UCSD-AML1 (cell line): ENCODE results near the gene HEPACAM2.

ENCODE experiments used
- DNase-seq: peaks from one replicate; lab custom pipeline; 2025; ENCODE audit not compliant: unreplicated experiment; lab: John Stamatoyannopoulos, UW

The HEPACAM2 gene

DNA sequence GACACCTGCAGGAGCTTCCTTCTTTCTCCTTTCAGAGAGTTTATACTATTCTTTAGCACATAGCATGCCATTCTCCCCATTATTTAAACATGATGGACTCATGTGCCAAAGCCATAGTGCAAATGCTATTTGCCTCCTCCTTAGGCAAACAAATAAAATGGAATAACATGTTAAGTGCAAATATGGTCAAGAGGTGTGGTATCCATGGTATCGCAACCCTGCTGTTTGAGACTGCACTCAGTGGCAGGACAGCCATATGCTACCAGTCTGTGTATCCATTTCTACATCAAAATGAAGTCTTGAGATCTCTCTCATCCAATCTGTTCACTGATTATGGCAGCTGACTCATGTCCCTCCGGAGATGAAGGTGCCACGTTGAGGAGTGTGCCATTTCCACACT, 22.8 kb downstream of the HEPACAM2 start:
- DNase-seq: no peak

DNA sequence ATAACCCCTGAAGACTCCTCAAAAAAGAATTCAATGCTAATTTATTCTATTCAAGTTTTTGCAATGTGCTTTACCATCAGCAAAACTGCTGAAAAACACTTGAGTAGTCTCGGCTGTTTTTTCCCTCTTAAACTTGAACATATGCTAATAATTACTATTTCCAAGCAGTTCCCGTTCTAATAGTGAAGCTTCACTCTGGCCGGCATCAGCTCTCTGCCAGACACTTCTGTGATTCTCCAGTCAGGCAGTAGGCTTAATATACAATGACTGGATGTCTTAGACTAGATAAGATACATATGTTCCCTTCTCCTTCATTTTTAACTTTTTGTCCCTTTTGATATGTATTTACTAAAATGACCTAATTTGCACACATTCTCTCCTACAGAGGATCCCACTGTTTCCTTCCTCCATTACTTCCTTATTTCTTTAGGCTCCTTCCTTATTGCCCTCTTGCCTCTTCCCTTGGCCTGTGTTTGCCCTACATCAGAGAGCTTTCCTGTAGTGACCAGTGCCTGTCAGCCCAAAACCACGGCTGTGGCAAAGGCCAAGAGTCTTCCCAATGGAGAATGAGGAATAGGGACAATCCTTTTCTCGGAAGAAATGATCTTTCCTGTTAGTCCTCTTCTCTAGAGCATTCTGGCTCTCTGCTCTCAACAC, 23.5 kb downstream of the HEPACAM2 start:
- DNase-seq: no peak

DNA sequence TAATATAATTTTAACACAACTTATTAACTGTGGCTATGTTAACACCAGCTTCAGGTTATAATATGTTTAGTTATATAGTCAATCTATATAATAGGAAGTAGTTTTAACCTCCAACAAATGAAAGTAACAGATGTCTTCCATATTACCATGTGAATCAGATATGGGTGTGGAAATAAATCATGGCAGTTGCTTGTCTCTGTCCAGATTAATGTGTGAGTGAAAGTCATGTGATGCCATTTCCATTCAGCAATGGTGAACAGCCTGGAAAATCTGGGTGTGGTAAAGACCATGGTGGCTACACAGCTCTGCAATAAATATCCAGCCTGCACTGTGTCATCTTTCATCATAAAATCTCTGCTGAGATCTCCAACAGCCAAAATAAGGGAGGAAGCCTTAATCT, 27.8 kb downstream of the HEPACAM2 start:
- no peak for DNase-seq

DNA sequence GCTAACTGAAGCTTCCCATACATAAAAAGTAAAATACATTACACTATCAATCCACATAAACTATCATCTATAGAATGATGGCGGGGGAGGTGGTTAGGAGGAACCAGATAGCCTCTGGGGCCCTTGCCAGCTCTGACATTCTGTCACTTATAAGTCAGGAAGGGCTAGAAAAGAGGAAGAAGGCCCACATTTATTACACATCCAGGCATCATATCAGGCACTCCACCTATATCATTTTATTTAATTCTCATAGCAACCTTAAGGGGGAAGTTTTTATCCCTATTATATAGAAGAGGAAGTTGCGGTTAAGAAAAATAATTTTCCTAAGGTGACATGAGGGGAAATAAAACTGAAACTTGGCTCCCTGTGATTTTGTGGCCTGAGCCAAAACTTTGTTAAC, 29.9 kb downstream of the HEPACAM2 start:
- DNase-seq: no peak

DNA sequence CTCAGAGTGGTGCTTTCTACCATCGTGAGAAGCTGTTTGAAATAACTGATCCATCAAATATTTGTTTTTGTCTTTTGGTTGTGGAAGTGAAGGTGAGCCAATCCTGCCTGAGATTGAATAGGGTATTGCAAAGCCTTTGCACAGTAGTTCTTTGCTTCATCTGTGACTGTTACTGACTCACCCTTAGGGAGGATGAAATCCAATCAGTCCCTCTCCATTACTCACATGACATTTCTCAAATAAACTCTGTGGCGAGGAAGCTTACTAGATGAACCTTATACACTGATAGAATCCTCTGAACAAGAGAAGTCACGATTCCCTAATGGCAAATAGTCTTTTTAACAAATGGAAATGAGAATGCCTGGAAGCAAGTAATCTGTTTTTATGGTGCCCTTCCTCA, 31.9 kb downstream of the HEPACAM2 start:
- no peak for DNase-seq

DNA sequence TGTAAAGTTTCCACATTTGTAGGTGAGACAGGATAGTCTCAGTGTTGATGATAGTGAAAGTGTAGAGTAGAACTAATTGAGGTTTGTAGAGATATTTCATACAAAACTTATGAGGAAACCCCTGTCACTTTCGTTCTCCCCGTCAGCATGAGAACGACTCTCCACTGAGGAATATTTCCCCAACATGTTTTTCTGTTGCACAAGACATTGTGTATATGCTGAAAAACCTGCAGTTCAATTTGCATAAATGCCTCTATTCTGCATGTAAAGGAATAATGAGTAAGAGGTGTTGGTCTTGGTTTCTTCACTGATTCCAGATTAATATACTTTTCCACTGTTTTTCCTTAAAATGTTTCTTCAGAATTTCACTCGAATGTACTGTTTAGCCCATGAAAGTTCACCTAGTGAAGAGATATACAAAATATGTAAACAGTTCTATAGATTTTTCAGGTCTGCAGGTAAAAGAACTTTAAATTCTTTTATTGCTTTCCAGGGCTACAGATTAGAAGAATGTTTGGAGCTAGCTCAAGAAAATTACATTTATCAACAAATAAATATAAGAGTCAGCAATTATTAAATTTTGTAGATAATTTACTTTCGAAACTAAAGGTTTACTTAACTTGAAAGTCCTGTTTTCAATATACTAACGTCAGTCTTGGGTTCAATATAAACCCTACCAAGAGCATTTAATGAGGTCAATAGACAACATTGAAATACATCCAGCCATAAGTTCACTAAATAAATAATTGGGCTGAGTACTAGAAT, 37.2 kb downstream of the HEPACAM2 start:
- DNase-seq: no peak

DNA sequence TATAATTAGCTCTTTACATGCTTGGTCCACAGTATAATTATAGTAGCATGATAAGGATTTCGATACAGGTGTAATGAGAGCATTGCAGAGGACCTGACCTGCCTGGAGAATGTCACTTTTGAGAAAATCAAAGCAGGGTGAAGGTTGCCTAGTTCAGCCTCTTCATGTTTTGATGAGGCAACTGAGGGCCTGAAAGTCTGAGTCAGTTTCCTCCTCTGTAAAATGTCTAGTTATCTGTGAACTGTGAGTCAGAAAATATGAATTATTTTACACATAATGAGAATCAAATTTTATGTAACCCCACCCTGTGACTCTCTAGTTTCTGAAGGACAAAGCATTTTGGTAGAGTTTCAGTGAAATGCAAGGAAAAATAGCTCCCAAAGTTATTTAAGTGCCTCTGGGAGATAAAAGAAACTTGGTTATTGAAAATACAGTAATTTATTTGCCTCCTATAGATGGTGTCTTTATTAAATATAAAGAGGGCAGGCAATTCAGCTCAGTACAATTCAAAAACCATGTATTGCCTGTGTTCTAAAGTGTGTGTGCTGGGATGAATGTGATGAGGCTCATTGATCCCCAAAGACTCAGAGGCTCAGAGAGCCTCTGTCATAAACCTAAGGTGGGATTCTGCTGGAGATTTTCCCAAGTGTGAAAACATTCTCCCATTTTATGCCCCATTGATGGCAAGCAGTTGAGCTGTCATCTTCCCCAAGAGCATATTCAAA, 40.8 kb downstream of the HEPACAM2 start:
- DNase-seq: no peak

DNA sequence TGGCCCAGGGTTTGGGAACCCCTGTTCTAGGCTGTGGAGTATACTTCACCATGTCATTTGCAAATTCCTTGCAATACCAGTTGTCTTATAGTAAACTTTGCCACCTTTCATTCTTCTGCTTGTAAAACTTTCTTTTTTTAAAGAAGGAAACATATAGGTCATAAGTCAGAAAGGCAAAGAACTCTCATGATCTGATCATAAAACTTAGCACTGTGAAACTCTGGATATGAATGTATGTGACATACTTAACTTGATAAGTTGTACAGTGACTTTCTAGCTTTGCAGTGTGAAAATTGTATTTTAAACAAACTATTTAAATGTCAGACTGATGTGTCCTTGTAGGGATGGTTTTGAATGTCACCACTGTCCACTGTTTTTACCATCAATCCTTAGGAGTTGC, 47.1 kb downstream of the HEPACAM2 start:
- no peak for DNase-seq

DNA sequence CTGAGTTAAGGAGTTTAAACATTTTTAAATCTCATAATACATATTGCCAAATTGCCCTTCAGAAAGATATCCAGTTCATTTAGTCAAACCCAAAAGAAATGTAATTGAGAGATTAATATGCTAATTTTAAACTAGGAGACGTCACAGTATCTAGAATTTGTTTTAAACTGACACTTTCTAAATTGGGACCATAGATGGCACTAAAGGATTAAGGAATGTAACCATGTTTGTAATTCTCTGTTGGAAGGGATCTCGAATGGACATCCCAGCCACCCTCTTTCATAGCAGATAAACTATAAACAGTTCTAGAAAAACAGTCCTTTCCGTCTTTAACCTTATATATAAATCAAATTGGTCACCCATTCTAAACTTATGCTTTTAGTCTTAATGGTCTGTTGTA, 48.1 kb downstream of the HEPACAM2 start:
- DNase-seq: no peak

DNA sequence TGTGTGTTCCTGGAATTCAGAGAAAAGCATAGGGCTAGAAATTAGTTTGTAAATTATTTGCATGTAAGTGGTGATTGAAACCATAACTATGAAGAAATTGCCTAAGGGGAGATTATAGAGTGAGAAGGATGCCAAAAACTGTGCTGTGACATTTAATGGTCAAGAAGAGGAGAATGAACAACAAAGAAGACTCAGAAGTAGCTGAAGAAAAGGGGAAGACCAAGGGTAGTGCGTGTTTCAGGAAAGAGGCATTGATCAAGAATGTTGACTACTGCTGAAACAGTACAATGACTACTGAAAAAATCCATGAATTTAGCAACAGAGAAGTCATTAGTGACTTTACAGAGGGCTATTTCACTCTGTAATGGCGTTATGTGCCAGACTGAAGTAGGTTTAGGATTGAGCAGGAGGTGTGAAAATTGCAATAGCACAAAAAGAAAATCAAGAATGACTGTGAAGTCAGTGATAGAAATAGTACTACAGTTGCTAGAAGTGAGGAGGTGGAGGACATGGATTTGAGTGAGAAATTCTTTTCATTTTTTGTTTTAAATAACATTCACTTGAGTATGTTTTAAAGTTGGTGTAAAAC, 49.2 kb downstream of the HEPACAM2 start:
- DNase-seq: no peak

DNA sequence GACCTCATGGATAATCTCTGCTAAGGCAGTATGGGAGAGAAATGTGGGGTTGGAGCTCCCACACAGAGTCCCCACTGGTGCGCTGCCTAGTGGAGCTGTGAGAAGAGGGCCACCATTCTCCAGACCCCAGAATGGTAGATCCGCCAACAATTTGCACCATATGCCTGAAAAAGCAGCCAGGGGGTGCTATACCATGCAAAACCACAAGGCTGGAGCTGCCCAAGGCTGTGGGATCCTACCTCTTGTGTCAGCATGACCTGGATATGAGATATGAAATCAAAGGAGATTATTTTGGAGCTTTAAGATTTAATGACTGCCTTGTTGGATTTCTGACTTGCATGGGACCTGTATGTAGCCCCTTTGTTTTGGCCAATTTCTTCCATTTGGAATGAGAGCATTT, 51.0 kb downstream of the HEPACAM2 start:
- no peak for DNase-seq

DNA sequence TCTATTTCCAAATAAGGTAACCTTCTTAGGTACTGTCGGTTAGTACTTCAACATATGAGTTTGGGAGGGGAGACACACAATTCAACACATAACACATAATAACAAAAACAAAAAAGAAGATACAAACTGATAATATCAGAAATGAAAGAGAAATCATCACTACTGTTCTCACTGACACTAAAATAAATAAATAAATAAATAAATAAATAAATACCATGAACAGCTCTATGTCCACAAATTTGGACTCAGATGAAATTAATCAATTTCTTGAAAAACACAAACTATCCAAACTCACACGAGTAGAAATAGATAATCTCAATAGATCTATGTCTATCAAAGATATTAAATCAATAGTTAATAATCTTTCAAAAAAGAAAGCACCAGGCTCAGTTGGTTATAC, 53.6 kb downstream of the HEPACAM2 start:
- no peak for DNase-seq

DNA sequence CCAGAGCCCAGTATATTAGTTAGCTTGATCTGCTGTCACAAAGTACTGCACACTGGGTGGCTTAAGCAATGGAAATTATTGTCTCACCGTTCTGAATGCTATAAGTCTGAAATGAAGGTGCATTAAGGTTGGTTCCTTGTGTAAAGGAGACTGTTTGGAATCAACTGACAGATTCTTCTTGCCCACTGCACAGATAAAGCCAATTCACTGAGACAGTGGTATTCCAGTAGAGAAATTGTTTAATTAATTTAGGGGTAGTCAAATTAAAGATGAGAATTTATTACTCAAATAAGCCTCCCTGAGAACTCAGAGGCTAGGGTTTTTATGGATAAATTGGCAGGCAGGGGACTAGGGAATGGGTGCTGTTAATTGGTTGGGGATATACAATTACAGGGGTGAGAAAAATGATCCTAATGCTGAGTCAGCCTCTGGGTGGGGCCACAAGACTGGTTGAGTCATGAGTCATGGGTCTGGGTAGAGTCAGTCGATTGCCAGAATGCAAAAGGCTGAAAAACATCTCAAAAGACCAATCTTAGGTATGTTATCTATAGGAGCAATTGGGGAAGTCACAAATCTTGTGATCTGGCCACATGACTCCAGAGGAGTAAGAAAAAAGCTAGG, 54.6 kb downstream of the HEPACAM2 start:
- no peak for DNase-seq

DNA sequence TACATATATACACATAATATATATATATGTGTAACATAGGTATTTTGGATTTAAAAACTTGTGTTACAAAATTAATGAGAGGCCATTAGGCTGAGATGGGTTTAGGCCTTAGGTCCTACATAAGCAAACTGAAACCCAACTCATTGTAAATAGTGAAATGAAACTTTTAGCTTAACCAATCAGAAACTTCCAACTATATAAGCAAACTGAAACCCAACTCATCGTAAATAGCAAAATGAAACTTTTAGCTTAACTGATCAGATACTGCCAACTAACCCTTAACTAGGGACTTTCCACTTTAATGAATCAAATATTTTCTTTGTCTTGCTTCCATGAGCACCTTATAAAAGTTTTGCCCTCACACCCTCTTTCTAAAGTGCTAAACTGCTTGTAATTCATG, 60.8 kb downstream of the HEPACAM2 start:
- DNase-seq: no peak

DNA sequence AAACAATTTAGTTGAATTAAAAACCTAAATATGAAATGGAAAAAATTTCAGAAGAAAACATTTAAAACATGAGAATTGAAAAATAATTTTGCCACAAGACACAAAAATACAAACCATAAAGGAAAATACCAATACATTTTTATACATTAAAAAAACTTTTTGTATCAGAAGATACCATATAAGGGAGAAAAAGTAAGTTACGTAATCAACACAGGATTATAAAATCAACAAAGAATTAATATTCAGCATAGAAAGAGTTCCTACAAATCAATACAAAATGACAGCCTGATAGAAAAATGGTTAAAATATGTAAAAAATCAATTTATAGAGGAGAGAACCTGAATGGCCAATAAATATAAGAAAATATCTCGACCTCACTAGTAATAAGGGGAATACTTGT, 61.5 kb downstream of the HEPACAM2 start:
- no peak for DNase-seq

DNA sequence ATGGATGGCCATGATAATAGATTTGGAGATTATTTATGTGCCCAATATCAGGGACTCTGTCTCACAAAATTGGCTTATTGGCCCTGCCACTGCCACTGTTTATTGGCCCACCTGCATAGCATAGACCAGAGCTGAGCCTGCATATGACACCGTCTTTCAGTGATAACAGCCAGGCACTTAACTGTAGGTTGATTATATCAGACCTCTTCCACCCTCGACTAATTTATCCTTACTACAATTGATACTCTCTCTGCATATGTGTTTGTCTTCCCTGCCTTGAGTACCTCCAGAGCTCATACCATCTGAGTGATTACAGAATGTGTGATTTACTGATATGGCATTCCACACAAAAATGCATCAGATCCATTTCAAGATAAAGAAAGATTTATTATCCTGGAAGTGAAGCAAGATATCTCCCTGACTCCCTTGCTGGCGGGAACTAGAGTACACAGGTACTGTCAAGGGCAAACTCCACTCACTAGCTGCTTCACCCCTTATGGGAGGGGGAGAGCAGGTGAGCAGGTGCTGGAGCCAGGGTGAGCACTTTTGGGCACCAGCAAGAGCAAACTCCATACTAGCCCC, 65.0 kb downstream of the HEPACAM2 start:
- no peak for DNase-seq

DNA sequence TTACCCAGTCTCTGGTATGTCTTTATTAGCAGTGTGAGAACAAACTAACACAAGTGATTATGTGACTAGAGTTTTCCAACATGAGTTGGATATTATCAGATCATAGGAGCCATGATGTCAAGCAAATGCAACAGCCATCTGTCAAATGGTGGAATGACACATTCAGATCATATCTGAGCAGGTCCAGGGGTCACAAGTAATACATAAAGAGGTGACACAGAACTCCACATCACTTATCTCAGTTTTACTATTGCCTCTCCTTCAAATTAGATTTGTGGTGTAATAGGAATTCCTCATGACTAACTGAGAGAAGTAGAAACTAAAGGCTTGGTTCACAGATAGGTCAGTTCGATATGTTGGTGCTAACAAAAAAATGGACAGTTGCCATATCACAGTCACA, 65.9 kb downstream of the HEPACAM2 start:
- no peak for DNase-seq

DNA sequence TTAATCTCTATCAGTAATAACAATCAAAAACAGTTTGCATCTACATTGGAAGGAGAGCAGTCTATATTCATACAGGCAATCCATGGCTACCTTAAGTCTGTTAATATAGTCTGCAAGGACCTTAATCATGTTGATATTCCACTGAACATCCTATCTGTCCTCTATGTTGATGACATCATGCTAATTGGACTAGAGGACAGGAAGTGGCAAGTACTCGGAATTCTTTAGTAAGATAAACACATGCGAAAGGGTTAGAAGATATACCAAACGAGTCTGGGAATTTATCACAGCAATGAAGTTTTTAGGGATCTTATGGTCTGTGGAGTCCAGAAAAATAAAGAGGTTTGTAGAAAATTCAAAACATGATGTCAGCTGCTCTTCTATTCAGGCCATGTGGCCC, 66.8 kb downstream of the HEPACAM2 start:
- DNase-seq: no peak

DNA sequence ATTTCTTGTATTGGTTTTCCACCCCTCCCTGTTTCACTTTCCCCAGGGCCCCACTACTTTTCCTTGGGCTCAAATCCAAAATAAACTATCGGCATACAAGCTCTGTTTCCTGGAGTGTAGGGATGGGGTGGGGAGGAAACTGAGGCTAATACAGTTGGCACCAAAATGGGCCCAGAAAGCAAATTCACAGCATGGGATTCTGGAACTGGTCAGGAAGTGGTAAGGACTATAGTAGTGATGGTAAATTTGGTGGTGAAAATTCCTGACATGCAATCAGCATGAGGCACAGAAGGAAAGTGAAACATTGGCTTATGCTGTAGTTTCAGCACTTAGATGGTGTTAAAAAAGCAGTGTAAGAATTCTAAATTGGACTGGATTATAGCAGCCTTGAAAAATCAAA, 69.4 kb downstream of the HEPACAM2 start:
- DNase-seq: no peak

DNA sequence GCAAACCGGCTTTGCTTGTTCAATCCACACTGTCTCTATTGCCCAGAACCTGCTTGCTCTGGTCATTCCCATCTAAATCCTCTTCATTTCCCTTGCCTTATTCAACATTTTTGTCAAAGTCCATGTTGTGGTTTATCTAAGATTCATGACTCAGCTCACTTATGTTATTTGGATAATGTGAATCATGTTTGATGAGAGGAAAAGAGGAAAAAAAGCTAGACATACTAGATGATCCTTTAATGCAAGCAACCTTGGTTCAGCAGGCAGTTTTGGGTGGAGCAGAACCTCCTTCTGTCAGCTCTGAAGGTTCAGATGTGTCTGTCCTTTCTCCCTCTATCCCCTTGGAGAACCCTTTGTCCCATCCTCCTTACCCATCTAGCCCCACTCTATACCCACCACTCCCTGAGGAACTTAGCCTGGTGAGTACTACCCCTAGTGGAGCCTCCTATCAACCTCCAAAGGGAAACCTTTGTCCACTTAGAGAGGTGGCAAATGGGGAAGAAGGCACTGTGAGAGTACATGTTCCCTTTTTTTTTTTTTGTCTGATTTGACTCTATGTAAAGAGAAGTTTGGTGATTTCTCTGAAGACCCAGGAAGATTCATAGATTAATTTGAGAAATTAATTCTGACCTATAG, 76.0 kb downstream of the HEPACAM2 start:
- DNase-seq: no peak

DNA sequence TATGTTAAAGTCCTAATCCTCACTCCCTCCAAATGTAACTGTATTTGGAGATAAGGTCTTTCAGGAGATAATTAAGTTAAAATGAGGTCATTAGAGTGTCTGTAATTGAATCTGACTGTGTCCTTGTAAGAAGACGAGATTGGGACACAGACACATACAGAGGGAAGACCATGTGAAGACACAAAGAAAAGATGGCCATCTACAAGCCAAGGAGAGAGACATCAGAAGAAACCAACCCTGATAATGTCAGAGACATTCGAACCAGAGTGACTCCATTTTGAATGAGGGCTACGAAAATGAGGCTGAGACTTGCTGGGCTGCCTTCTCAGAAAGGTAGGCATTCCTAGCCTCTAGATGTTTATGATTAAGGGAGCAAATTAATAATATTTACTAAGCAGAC, 77.5 kb downstream of the HEPACAM2 start:
- DNase-seq: no peak
